Measurements from ENCODE around the gene ZNF746. TPM values are rescaled to one million over a fixed set of nuclear protein-coding genes. Genes with fewer than 3 reads are reported as not detected.
A peak's percentile ranks its signal among the peaks of the same experiment; 100 is the strongest.

The ZNF746 gene
- total RNA-seq, 1 donor from 2014 or later = 24.7 TPM

- H3K27ac ChIP-seq (ENCODE audit: low read depth, low read length) = no peak overlapping the region
- H3K27me3 ChIP-seq (ENCODE audit: insufficient read depth, low read length) = peaks cover 3% of the 10 kb centered on the region
- DNase-seq (ENCODE audit: low read depth) (no peak), FAIRE-seq (no peak)
- H3K27me3 Mint-ChIP-seq (ENCODE audit: low read depth, unreplicated experiment) = peaks cover 34% of the 10 kb centered on the region
- H2AFZ ChIP-seq (ENCODE audit: low read depth, low read length) = no peak overlapping the region
- H3K27ac Mint-ChIP-seq (ENCODE audit: unreplicated experiment) = no peak overlapping the region
- no peak overlapping the region for H3K9ac ChIP-seq (ENCODE audit: low read length)
- peaks cover 8% of the 10 kb centered on the region for H3K4me1 Mint-ChIP-seq (ENCODE audit: low read depth, unreplicated experiment)
- peaks cover under 1% of the 10 kb centered on the region for H3K36me3 ChIP-seq (ENCODE audit: insufficient read depth, low read length)
- H3K79me2 ChIP-seq (ENCODE audit: insufficient read depth, low read length) = peaks cover 16% of the 10 kb centered on the region
- H3K4me2 ChIP-seq (ENCODE audit: low read length) = no peak overlapping the region
- H3K4me1 ChIP-seq (ENCODE audit: insufficient read depth, low read length) = peaks cover 9% of the 10 kb centered on the region
- no peak overlapping the region for H3K4me3 ChIP-seq (ENCODE audit: insufficient read depth, low read depth, low read length)
- TF ChIP-seq CTCF (IDR thresholded peaks at IDR 0.05; ENCODE audit: insufficient read depth, low read depth, low read length) (no peak), EZH2 (IDR thresholded peaks at IDR 0.05; ENCODE audit: insufficient read depth, low read length) (no peak)
- no peaks in the 10 kb centered on the region for H3K9me3 ChIP-seq (ENCODE audit: insufficient read depth, low read depth, low read length)
- no peaks in the 10 kb centered on the region for H3K9me3 Mint-ChIP-seq (ENCODE audit: unreplicated experiment)
- H3K36me3 Mint-ChIP-seq (ENCODE audit: low read depth, unreplicated experiment) = peaks cover 1% of the 10 kb centered on the region
- H4K20me1 ChIP-seq (ENCODE audit: insufficient read depth, low read length) = peaks cover 10% of the 10 kb centered on the region
- no peak overlapping the region for H3K4me3 Mint-ChIP-seq (ENCODE audit: unreplicated experiment)
These were observed 2.6 kb upstream of the ZNF746 start for GRCh38 chr7:149500201-149500600.

GRCh38 chr7:149498811-149499210 lies 1.2 kb upstream of the ZNF746 start:
- H3K4me3 ChIP-seq (ENCODE audit: insufficient read depth, low read depth, low read length) = no peak overlapping the region
- H3K4me1 ChIP-seq (ENCODE audit: insufficient read depth, low read length) = peaks cover 9% of the 10 kb centered on the region
- peaks cover 2% of the 10 kb centered on the region for H3K36me3 ChIP-seq (ENCODE audit: insufficient read depth, low read length)
- H3K4me3 Mint-ChIP-seq (ENCODE audit: unreplicated experiment) = peak overlapping the region; percentile 35
- H3K27me3 Mint-ChIP-seq (ENCODE audit: low read depth, unreplicated experiment) = peaks cover 32% of the 10 kb centered on the region
- H3K79me2 ChIP-seq (ENCODE audit: insufficient read depth, low read length) = peaks cover 26% of the 10 kb centered on the region
- H2AFZ ChIP-seq (ENCODE audit: low read depth, low read length) = no peak overlapping the region
- no peak overlapping the region for H3K27ac ChIP-seq (ENCODE audit: low read depth, low read length)
- FAIRE-seq (no peak), DNase-seq (ENCODE audit: low read depth) (no peak)
- peaks cover 3% of the 10 kb centered on the region for H3K27me3 ChIP-seq (ENCODE audit: insufficient read depth, low read length)
- H3K9me3 ChIP-seq (ENCODE audit: insufficient read depth, low read depth, low read length) = no peaks in the 10 kb centered on the region
- H3K9me3 Mint-ChIP-seq (ENCODE audit: unreplicated experiment) = no peaks in the 10 kb centered on the region
- H4K20me1 ChIP-seq (ENCODE audit: insufficient read depth, low read length) = peaks cover 19% of the 10 kb centered on the region
- peaks cover 12% of the 10 kb centered on the region for H3K4me1 Mint-ChIP-seq (ENCODE audit: low read depth, unreplicated experiment)
- peak overlapping the region; percentile 30 for H3K27ac Mint-ChIP-seq (ENCODE audit: unreplicated experiment)
- no peak overlapping the region for H3K9ac ChIP-seq (ENCODE audit: low read length)
- no peak overlapping the region for H3K4me2 ChIP-seq (ENCODE audit: low read length)
- TF ChIP-seq CTCF (IDR thresholded peaks at IDR 0.05; ENCODE audit: insufficient read depth, low read depth, low read length) = no peak
- TF ChIP-seq EZH2 (IDR thresholded peaks at IDR 0.05; ENCODE audit: insufficient read depth, low read length) = no peak
- H3K36me3 Mint-ChIP-seq (ENCODE audit: low read depth, unreplicated experiment) = peaks cover 1% of the 10 kb centered on the region

- peak overlapping the region; percentile 98 for H3K4me3 Mint-ChIP-seq (ENCODE audit: unreplicated experiment)
- FAIRE-seq = no peak
- peaks cover 9% of the 10 kb centered on the region for H3K4me1 ChIP-seq (ENCODE audit: insufficient read depth, low read length)
- peaks cover 30% of the 10 kb centered on the region for H3K27me3 Mint-ChIP-seq (ENCODE audit: low read depth, unreplicated experiment)
- no peak for TF ChIP-seq CTCF (IDR thresholded peaks at IDR 0.05; ENCODE audit: insufficient read depth, low read depth, low read length)
- peaks cover 27% of the 10 kb centered on the region for H3K79me2 ChIP-seq (ENCODE audit: insufficient read depth, low read length)
- peak; percentile 22 for DNase-seq (ENCODE audit: low read depth)
- H3K4me2 ChIP-seq (ENCODE audit: low read length) = peak overlapping the region; percentile 94
- H3K9me3 Mint-ChIP-seq (ENCODE audit: unreplicated experiment) = no peaks in the 10 kb centered on the region
- peaks cover 12% of the 10 kb centered on the region for H3K4me1 Mint-ChIP-seq (ENCODE audit: low read depth, unreplicated experiment)
- peaks cover 11% of the 10 kb centered on the region for H3K36me3 ChIP-seq (ENCODE audit: insufficient read depth, low read length)
- peaks cover 19% of the 10 kb centered on the region for H4K20me1 ChIP-seq (ENCODE audit: insufficient read depth, low read length)
- peak overlapping the region; percentile 44 for H3K27ac ChIP-seq (ENCODE audit: low read depth, low read length)
- peak overlapping the region; percentile 83 for H3K27ac Mint-ChIP-seq (ENCODE audit: unreplicated experiment)
- peaks cover 3% of the 10 kb centered on the region for H3K27me3 ChIP-seq (ENCODE audit: insufficient read depth, low read length)
- peak overlapping the region; percentile 67 for H2AFZ ChIP-seq (ENCODE audit: low read depth, low read length)
- H3K9me3 ChIP-seq (ENCODE audit: insufficient read depth, low read depth, low read length) = no peaks in the 10 kb centered on the region
- peak overlapping the region; percentile 83 for H3K9ac ChIP-seq (ENCODE audit: low read length)
- H3K4me3 ChIP-seq (ENCODE audit: insufficient read depth, low read depth, low read length) = peak overlapping the region; percentile 81
- H3K36me3 Mint-ChIP-seq (ENCODE audit: low read depth, unreplicated experiment) = peaks cover 7% of the 10 kb centered on the region
These were observed 792 bp downstream of the ZNF746 start for GRCh38 chr7:149496642-149497391.
